K562 (cell line): ENCODE results near the gene LAMA2.

Source experiments
- RNF2 ChIP-seq: sonication (generic); IDR thresholded peaks from 2 replicates; pipeline ENCODE4 v1.6.1; 2016
- TCF3 ChIP-seq: sonication (generic); formaldehyde crosslinking; IDR thresholded peaks from 2 replicates; pipeline ENCODE4 v1.4.0; 2020; ENCODE audit warnings: mild to moderate bottlenecking, missing genetic modification reagents

DNA sequence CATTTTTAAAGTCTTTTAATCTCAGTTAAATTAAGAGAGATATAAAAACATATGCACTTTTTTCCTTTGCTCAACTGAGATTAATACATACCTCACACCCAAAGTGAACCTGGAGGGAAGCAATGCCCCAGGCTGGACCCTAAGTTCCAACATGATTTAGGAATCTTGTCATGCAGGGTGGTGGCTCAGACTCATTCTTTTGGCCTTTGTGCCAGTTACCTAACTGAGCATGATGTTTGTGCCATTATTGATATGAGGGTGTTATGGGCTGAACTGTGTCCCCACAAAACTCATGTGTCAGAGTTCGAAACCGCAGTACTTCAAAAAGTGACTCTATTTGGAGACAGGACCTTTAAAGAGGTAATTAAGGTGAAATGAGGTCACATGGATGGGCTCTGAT is 639.0 kb downstream of the LAMA2 start:
- TF ChIP-seq TCF3 (CRISPR knock-in tag) (no peak), RNF2 (no peak)
